Dermis microvascular lymphatic vessel endothelial cell (primary cell): Measurements from ENCODE around the gene CD53. TPM values are rescaled to one million over a fixed set of nuclear protein-coding genes. Genes with fewer than 3 reads are reported as not detected.
A peak's percentile ranks its signal among the peaks of the same experiment; 100 is the strongest.
"Not testable (repeated sequence)": the region's sequence is repeated elsewhere in the genome, so short reads cannot be mapped to it uniquely, and the experiment has no call there.

Source experiments
- DNase-seq, 2 donors: peaks; one replicate each; pipeline versions ENCODE4 v3.0.0 to v3.0.0-alpha.2; 2010; ENCODE audit warnings: low read depth in 2 of 2
- total RNA-seq: library from RNA; depleted of rRNA; stranded (reverse); fragments of >200 nt; gene quantifications from 2 replicates; pipeline ENCODE4 v1.2.1, GENCODE V29; 2014

The CD53 gene
- total RNA-seq, 1 donor from 2014 or later, result not detected

DNA sequence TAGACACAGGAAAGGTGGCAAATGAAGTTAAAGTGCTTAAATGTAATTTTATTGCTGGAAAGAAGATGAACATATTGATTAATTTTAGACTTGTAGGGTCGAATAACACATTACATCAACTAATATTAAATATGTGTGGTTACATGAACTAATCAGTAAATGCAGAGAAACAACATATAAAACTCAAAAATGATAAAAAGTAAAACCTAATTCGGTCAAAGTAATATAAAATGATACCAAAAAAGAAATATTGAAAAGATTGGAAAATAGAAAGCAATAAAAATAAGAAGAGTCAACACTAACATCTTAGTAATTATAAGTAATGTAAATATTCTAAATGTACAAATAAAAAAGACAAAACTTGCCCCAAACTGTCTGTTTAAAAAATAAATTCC, 43.3 kb downstream of the CD53 start:
- no peak for DNase-seq

DNA sequence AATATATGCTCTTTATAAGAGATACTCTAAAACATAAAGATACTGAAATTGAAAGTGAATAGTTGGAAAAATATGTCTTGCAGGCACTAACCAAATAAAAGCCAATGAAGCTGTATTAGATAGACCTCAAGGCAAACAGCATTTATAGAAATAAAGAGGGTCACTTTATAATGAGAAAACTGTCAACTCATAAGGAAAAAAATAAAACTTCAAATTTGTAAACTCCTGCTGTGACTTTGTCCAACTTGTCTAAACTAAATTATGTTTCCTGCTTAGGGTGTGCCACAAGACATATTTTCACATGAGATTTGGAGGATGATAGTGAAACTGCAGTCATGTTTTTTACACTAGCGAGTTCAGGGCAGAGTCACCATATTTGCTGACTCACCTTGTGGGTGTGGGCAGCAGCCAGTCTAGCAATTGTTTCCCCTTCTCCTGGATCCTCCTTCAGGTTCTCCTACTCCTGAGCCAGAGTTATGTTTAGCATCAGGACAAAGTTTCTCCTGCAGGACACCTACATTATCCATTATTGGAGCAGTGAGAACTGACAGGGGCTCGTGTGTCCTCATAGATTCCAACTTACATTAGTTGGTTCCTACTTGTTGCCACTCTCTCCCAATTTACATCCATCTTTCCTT, 43.8 kb downstream of the CD53 start:
- DNase-seq, result peak in 1 of 2 donors; percentile 7

DNA sequence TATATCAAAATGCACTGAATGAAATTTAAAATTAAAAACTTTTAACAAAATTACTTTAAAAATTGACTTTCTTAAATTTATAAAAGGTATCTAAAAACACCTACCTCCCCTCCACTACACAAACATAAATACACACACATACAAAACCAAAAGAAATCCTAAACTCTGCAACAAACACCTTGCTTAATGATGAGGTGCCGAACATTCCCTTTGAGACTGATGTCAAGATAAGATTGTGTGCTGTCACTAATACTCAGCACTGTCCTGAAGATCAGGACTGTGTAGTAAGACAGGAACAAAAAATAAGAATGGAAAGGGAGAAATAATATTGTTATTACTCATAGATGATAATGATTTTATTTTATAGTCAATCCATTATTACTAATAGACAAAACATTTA, 45.1 kb downstream of the CD53 start:
- DNase-seq, result no peak

DNA sequence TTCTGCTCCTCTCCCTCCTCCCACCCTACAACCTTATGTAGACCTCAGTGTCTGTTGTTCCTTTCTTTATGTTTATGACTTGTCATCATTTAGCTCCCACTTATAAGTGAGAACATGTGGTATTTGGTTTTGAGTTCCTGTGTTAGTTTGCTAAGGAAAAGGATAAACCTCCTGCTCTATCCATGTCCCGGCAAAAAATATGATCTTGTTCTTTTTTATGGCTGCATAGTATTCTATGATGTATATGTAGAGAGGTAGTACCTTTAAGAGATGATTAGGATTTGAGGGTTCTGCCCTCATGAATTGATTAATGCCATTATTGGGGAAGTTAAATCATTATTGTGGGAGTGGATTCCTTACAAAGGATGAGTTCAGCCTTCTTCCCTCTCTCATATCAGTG, 49.0 kb downstream of the CD53 start:
- no peak for DNase-seq

DNA sequence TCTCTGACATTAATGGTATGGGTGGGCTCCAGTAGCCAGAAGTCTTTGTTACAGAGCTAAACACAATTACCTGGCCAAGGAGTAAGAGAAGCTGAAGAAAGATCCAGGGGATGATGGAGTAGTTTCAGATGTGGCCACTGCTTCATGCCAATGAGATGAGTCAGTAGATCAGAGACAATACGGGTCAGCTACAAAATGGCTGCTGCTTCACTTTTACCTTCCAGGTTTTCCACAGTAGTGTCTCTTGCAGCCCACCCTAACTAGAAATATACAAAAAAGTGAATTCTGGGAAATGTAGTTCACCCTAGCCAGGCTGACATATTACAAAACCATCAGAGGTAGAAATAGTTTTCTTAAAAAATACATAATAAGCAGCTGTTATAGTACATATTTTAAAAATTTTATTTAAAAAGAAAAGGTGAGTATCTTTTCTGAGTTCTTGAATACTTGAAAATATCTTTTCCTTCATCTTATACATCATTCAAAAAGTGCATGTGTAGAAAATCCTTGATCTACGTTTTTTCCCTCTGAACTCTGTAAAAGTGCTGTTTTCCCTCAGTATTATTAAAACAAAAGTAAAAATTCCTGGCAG, 54.6 kb downstream of the CD53 start:
- DNase-seq, result no peak

DNA sequence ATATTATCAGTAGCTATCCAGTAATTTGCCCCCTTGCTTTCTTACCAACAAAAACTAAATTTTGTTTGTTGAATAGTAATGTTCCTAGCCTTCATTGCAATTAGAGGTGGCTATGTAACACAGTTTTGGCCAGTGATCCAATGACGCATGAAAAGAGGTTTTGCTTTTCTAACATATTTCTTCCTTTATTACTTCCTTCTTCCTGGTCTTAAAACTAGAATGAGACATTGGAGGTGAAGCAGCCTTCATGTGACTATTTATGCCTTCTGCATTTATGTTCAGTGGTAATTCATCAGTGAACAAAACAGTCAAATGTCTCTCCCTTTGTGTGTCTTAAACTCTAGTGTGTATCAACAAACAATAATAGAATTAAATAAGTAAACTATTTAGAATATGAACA, 55.2 kb downstream of the CD53 start:
- DNase-seq, result no peak

DNA sequence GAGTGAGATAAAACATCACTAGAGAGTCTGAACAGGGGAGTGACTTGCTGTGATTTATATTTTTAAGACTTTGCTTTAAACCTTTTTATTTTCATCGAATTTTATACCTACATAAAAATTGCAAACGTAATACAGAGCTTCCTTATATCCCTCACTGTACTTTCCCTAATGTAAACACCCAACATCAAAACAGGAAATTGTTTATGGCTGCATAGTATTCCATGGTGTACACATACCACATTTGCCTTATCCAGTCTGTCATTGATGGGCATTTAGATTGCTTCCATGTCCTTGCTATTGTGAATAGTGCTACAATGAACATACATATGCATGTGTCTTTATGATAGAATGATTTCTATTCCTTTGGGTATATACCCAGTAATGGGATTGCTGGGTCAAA, 56.0 kb downstream of the CD53 start:
- no peak for DNase-seq

DNA sequence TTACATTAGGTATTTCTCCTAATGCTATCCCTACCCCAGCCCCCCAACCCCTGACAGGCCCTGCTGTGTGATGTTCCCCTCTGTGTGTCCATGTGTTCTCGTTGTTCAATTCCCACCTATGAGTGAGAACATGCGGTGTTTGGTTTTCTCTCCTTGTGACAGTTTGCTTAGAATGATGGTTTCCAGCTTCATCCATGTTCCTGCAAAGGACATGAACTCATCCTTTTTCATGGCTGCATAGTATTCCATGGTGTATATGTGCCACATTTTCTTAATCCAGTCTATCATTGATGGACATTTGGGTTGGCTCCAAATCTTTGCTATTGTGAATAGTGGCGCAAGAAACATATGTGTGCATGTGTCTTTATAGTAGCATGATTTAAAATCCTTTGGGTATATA, 58.1 kb downstream of the CD53 start:
- not testable (repeated sequence) for DNase-seq

DNA sequence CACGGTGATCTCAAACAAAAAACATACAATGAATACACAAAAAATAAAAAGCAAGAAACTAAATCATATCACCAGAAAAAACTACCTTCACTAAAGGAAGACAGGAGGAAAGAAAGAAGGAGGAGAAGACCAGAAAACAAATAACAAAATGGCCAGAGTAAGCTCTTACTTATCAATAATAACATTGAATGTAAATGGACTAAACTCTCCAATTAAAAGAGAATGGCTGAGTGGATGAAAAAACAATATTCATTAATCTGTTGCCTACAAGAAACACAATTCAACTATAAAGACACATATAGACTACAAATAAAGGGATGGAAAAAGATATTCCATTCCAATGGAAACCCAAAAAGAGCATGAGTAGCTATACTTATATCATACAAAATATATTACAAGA, 63.6 kb downstream of the CD53 start:
- no peak for DNase-seq

DNA sequence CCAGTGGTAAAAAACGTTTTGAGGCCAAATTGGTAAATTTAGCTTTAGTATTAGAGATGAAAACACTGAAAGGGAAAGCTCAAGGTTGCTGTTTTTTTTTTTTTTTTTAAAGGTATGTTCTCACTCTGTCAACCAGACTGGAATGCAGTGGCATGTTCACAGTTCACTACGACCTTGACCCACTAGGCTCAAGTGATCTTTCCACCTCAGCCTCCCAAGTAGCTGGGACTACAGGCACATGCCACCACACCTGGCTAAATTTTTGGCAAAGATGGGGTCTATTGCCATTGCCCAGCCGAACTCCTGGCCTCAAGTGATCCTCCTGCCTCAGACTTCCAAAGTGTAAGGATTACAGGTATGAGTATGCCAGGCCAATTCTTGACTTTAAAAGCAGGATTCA, 71.9 kb downstream of the CD53 start:
- DNase-seq, result no peak

DNA sequence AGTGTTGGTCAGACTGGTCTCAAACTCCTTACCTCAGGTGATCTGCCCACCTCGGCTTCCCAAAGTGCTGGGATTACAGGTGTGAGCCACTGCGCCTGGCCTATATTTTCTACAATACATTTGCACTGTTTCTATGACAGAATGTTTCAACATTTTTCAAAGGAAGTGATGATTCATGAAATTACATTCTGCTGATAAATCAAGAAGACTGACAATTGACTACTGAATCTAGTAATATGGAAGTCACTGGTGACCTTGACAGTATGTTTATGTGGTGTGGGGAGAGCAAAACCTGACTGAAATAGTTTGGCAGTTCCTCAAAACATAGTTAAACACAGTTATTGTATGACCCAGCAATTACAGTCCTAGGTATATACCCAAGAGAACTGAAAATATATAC, 72.7 kb downstream of the CD53 start:
- DNase-seq, result no peak

DNA sequence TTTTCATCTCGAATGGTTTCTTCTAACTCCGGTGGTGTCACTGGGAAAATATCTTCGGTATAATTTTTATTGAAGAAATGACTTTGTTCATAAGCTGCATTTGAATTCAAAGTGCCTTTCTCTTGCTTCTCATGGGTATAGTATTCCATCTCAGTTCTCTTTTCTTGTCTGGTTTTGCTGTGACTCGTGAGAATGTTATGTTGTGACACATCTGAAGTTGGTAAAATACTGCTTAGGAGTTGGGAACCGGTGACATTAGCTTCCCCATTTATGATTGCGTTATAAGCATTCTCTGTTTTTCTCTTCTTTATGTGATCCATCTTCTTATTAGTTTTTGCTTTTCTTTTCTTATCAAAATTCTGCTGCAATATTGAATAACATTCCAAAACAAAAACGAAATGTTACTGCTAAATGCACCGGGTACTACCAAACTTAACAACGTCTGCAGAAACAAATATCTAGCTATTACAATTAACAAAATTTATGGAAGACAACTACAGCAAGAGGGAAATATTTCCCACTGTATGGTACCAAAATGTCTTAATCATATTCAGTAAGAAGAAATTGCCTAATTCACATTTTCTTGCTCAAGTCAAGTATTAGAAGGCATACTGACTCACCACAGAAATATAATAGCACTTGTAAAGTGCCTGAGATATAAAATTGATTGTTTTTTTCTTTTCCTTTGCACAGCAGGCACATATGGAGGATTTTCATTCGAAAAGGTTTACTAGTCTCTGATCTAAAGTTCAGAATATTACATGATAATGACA, 75.3 kb downstream of the CD53 start:
- DNase-seq, result no peak

Other genes with a start within 250 kb of the CD53 start
- gene KCNA3, start 198.2 kb upstream of the CD53 start, total RNA-seq, result not detected in 2 replicates
- 8.5 and 9.4 TPM in 2 replicates for gene LRIF1, start 90.8 kb downstream of the CD53 start, total RNA-seq